ENCODE results near the gene ATP5MC3. TPM values are rescaled to one million over a fixed set of nuclear protein-coding genes. Genes with fewer than 3 reads are reported as not detected.

ATP5MC3 gene
- total and polyA plus RNA-seq, 2 of the 13 experiments (the other 11 are each of a cell fraction or from before 2014, with no cell fraction given): 676 to 1,007 TPM

GRCh38 chr2:175181104-175181876 lies at the start of gene ATP5MC3 (continued):
- TF ChIP-seq ZNF574 (CRISPR knock-in tag; IDR thresholded peaks at IDR 0.05) (peak; percentile 68), REPIN1 (CRISPR knock-in tag; IDR thresholded peaks at IDR 0.05; ENCODE audit: borderline replicate concordance, low read depth) (peak; percentile 92; the same call in 1 of the 2 replicates), CEBPG (CRISPR knock-in tag; IDR thresholded peaks at IDR 0.05) (peak; percentile 74), HNF1A (IDR thresholded peaks at IDR 0.05; ENCODE audit: low read depth) (peak; percentile 60; the same call in 1 of the 2 replicates), HNF1A (CRISPR knock-in tag; IDR thresholded peaks at IDR 0.05; ENCODE audit: borderline replicate concordance) (peak; percentile 40), ZKSCAN5 (CRISPR knock-in tag; IDR thresholded peaks at IDR 0.05) (no peak), KDM2A (CRISPR knock-in tag; IDR thresholded peaks at IDR 0.05; ENCODE audit: borderline replicate concordance, low read depth) (peak; percentile 85; the same call in 1 of the 2 replicates), ZBTB26 (CRISPR knock-in tag; IDR thresholded peaks at IDR 0.05; ENCODE audit: borderline replicate concordance) (peak; percentile 89), ZNF34 (CRISPR knock-in tag; IDR thresholded peaks at IDR 0.05; ENCODE audit: borderline replicate concordance) (no peak; the same call in 1 of the 2 replicates), ZHX1 (CRISPR knock-in tag; IDR thresholded peaks at IDR 0.05; ENCODE audit: low read depth) (no peak), FUBP1 (CRISPR knock-in tag; IDR thresholded peaks at IDR 0.05; ENCODE audit: borderline replicate concordance) (no peak), TBX3 (IDR thresholded peaks at IDR 0.05; ENCODE audit: borderline replicate concordance) (no peak; the same call in 1 of the 2 replicates)
